Panc1 (cell line): ENCODE measurements around the gene RSPO4.

Experiments
- POLR2AphosphoS5 ChIP-seq: IDR thresholded peaks from 2 replicates; pipeline ENCODE4 v1.6.1; 2012; ENCODE audit warnings: mild to moderate bottlenecking, low read depth, low read length, moderate library complexity
- TCF7L2 ChIP-seq: IDR thresholded peaks from 2 replicates; pipeline ENCODE4 v1.6.1; 2011; ENCODE audit warnings: mild to moderate bottlenecking, low read depth, low read length, inconsistent platforms
- TF ChIP-seq, protein P1 (sequence below): fragments of 450-650 bp; IDR thresholded peaks from 2 replicates; pipeline ENCODE4 v1.5.1; 2017; ENCODE audit warnings: mild to moderate bottlenecking

- TF ChIP-seq, protein P1, sequence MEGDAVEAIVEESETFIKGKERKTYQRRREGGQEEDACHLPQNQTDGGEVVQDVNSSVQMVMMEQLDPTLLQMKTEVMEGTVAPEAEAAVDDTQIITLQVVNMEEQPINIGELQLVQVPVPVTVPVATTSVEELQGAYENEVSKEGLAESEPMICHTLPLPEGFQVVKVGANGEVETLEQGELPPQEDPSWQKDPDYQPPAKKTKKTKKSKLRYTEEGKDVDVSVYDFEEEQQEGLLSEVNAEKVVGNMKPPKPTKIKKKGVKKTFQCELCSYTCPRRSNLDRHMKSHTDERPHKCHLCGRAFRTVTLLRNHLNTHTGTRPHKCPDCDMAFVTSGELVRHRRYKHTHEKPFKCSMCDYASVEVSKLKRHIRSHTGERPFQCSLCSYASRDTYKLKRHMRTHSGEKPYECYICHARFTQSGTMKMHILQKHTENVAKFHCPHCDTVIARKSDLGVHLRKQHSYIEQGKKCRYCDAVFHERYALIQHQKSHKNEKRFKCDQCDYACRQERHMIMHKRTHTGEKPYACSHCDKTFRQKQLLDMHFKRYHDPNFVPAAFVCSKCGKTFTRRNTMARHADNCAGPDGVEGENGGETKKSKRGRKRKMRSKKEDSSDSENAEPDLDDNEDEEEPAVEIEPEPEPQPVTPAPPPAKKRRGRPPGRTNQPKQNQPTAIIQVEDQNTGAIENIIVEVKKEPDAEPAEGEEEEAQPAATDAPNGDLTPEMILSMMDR, result no peak
- no peak for TF ChIP-seq POLR2AphosphoS5
- TF ChIP-seq TCF7L2, result no peak
Observed at GRCh38 chr20:942611-943010, 59.5 kb downstream of the RSPO4 start.
